ENCODE data around the gene RGS3.
A peak's percentile ranks its signal among the peaks of the same experiment; 100 is the strongest.

The RGS3 gene

DNA sequence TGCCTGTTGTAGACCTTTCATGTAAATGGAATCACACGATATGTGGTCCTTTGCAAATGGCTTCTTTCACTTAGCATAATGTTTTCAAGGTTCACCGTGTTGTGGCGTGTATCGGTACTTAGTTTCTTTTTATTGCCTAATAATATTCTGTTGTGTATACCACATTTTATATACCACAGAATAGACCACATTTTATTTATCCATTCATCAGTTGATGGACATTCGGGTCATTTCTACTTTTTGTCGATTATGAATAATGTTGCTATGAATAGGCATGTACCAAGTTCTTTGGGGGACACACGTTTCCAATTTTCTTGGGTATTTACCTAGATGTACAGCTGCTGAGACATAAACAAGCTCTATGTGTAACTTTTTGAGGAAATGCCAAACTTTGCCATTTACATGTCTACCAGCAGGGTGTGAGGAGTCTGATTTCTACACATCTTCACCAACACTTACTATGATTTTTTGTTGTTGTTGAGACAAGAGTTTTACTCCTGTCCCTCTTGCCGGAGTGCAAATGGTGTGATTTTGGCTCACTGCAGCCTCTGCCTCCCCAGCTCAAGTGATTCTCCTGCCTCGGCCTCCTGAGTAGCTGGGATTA, 144.7 kb downstream of the RGS3 start:
- no peak for DNase-seq

DNA sequence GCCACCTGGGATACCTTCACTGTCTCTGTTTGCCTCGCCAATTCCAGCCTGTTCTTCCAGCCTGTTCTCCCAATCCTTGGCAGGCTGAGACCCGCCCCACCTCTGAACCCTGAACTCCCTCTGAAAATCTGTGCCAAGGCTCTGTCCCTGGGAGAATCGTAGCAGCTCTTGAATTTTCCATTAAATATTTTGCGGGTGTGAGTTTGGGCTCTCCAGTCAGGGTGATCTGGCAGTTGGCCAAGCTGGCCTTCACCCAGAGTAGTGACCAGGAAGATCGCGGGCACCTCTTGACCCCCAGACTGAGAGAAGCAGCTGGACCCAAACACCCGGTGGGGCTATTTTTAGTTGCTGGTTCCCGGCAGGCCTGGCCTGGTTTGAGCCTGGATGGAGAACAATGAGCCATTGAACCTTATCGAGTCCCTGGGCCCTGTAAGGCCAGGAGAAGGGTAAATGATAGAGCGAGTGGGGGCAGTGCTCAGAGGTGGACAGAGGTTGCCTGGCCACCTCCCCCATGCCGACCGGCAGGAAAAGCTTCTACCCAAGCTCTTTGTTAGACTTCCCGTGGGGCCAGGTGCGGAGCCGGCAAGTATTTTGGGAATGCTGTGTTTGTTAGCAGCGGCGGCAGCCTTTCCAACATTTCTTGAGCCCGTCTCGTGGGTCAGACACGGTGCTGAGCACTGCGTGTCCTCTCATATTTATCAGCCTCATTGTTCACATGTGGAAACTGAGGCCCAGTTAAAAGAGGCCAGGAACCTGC, 146.2 kb downstream of the RGS3 start:
- DNase-seq = no peak

DNA sequence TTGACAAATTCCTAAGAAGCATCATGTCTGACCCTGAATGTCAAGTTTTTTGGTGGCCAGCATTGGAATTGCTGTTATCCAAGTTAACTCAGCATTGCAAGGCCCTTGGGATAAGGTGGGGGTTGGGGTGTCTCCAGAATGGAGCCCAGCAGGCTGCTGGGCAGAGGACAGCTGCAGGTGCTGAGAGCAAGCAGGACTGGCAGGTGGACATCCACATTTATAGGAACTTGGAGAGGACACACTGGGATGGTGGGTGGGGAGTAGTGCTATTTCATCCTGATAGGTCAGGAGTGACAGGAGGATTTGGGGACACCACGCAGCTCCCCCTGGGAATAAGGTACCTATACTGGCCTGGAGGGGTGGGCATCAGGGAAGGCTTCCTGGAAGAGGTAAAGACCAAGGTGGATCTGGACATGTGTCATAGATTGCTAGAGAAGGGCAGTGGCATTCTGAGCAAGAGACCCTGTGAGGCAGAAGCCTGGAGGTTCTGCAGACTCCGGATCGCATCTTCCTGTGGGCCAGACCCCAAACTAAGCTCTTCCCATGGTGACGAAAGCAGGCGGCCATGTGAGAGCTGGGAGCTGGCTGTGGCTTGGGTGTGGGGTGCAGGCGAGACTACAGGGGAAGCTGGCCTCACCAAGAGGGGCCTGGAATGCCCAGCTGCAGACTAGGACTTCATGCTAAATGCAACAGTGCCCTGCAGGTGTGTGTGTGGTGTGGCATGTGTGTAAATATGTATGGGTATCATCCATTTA, 148.1 kb downstream of the RGS3 start:
- no peak for DNase-seq

DNA sequence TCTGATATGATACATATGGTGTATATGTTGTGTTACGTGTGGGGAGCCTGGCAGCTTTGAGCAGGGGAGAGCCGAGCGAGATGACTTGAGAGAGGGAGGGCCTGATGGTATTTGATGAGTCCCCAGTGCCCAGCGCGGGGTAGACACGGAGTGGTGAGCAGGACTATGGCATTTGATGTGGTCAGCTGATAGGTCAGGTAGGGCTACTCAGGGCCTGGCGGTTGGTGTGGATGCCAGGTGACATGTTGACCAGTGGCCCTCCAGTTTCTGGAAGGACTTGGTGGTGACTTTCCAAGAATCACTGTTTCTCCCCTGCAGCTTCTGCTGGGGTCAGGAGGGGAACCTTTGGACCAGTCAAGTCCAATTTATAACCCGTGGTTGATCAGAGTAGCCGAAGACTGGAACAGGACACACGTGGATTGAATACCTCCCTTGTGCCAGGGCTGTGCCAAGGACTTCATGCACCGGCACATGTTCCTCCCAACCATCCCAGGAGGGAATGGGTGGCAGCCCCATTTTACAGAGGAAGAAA, 148.8 kb downstream of the RGS3 start:
- no peak for DNase-seq

DNA sequence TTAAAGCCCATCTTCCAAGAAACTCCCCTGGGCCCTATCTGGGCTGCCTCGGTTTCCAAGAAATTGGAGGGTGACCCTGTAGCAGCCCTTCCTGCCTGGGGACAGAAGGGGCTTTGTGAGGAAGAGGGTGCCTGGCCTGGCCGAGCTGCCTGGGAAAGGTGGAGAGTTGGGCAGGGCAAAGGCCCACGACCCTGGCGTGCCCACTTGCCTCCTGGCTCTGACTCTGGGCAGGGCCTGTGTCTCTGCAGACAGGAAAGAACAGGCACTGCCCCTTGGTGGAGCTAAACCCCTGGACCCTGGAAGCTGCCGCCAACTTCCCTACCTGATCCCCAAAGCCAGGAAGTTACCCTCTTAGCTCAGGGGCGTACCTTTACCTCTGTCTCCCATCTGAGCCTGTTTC, 149.3 kb downstream of the RGS3 start:
- no peak for DNase-seq

DNA sequence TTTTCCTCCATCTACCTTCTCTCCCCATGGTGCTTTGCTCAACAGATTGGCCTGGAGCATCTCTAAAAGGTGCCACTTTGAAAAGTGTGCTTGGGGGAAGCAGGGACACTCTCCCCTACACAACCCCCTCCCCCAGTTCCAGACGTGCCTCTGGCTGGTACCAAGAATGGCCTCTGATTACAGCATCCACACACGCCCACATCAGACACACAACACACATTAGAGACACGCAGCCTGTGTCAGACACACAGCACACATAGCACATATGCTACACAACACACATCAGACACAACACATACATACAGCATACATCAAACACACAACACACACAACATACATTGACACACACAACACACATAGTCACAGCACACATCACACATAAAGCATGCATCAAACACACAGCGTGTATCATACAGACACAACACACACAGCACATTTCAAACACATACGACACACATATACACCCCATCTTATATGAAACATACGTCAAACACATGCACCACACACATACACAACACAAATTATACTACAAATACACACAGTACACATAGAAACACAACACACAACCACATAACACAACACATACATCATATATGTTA, 150.4 kb downstream of the RGS3 start:
- DNase-seq = no peak

DNA sequence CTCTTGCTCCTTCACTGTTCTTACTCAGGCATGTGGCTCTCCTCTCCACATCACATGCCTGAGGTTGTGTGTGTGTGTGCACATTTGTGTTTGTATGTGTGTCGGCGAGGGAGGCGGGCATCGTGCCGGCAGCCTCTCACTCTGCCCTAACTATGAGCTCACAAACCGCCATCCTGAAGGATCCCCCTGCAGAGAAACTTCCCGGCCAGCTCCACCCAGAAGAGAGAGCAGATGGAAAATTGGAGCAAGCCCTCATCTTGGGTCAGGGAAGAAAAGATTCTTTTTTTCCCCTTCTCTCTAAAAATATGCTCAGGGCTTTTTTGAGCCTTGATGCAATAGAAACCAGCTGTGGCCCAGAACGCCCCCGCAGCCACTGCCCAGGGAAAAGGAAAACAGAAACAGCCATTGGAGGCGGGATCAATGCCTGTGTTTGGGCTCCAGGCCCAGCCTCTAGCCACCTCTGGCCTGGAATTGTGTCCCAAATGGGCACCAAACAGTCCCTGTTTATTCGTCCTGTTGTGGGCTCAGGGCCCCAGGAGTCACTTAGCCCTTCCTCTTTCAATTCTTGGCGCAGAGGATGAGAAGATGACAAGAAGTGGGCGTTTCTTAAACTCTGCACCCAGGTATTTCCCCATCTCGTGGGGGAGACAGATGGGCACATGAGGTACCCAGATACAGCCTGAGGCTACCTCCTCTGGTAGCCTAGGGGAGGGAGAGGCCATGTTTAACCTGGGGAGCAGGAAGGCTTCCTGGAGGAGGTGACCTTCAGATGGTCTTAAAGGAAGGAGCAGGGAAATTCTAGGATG, 151.5 kb downstream of the RGS3 start:
- DNase-seq = peak; percentile 9

DNA sequence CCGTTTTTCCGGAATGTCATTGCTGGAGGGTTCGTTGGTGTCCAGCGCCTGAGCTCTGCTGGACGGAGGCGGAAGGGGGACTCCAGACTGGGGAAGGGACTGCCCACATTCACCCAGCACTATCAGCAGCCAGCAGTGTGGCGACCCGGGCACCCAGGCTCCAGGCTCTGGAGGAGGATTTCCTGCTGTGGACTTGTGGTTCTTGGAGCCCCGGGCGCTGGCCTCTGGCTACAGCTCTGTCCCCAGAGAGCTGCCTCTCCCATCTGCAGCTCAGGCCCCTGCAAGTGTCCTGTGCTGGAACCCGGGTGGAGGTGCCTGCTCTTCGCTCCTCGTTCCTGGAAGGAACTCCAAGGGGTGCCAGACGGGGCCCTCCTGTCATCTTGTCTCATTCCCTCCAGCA, 152.6 kb downstream of the RGS3 start:
- DNase-seq = no peak

DNA sequence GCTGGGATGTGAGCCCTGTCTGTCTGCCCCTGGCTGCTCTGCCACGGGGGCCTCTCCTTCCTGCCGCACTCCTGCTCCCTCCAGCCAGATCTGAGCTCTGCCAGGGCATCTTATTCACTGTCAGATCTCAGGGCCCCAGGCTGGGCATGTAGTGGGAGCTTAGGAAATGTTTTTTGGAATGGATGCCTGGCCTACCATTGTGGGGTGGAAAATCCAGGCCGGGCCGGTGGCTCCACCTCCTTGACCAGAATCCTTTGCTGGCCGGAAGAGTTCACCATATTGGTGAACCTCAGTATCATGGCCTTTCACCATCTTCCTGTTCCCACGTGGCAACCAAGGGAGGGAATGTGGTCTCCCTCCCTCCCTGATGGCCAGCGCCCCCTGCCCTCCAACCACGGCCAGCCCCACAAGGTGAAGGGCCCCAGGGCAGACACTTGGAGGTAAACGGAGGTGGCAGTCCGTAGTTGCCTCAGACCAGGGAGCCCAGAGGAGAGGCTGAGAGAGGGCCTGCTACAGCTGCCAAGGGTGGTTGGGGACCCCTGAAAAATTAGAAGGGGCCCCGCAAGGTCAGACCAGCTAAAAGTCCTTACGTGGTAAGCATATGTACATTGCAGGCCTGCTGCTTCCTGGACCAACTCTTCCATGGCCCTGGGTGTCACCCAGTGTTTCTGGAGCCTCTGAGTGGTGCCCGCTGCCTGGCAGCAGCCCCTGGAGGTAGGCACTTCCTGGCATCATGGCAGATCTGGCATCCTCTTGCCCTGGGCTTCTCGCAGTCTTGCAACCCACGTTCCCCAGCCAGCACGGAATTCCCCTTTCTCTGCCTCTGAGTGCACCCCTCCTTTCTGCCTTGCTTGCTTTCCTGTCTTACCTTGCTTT, 153.3 kb downstream of the RGS3 start:
- no peak for DNase-seq

DNA sequence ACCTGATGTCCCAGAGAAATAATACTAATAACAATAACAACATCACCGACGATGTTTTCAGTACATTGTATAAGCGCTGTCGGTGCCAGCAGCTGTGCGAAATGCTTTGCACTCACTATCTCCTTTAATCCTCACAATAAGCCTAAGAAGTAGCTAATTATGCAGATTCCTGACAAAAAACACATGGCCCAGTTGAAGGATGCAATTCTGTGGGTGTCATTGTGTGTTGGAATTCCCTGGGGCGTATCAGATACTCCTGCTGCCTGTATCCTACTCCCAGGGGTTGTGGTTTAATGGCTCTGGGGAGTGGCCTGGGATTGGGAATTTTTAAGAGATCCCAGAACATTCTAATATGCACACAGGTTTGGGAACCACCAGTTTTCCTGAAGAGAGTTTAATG, 154.0 kb downstream of the RGS3 start:
- DNase-seq = no peak

DNA sequence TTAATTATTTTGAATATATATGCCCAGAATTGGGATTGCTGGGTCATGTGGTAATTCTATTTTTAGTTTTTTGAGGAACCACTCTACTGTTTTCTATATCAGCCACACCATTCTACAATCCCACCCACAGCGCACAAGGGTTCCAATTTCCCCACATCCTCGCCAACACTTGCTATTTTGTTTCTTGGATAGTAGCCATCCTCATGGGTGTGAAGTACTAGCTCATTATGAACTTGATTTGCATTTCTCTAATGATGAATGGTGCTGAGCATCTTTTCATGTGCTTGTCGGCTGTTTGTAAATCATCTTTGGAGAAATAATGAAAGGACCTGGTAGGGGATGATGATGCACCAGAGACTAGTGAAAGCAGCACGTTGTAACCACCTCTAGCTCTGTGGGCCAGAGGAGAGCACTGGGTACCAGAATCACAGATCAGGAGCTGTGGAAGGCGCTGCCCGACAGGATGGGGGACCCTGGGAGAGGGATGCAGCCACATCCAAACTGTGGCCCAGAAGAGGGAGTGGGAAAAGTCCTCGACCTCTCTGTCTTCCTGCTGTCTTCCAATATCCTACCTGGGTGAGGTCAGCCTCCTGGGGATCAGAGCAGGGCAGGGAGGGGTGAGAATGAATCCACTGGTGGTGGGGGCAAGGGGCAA, 155.4 kb downstream of the RGS3 start:
- no peak for DNase-seq

DNA sequence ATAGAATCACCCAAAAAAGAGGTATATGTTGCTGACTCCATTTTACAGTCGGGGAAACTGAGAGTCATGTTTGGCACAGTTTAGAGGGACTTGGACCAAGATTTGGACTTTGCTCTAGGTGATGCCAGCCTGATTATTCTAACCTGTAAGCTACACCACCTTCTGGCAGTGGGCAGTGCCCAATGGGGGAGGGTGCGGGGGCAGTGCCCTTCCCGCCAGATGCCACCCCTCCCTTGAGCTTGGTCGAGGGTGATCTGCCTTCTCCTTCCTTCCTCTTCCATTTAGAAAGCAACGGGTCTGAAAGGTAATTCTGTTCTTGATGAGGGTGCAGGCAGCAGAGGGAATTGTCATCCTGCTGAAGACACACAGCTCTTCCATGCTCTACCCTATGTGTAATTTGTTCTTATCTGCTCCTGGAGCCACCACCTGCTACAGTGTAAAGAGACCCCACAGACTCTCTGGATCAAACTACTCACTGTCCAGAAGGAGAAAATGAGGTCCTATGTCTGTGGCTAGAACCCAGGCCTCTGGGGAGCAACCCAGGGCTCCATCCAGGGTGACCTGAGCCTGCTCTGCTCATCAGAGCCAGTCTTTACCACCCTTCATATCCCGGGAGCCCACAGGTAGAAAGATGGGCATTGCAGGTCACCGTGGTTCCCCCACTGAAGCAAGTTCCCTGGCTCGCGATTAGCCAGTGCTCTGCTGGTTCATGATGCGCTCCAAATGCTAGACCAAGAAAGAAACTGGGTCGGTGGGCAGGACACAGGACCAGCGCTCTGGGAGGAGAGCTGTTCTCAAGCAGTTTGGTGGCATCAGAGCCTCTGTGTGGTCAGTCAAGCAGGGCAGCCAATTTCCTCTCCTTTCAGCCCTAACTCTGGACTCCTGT, 156.2 kb downstream of the RGS3 start:
- no peak for DNase-seq

DNA sequence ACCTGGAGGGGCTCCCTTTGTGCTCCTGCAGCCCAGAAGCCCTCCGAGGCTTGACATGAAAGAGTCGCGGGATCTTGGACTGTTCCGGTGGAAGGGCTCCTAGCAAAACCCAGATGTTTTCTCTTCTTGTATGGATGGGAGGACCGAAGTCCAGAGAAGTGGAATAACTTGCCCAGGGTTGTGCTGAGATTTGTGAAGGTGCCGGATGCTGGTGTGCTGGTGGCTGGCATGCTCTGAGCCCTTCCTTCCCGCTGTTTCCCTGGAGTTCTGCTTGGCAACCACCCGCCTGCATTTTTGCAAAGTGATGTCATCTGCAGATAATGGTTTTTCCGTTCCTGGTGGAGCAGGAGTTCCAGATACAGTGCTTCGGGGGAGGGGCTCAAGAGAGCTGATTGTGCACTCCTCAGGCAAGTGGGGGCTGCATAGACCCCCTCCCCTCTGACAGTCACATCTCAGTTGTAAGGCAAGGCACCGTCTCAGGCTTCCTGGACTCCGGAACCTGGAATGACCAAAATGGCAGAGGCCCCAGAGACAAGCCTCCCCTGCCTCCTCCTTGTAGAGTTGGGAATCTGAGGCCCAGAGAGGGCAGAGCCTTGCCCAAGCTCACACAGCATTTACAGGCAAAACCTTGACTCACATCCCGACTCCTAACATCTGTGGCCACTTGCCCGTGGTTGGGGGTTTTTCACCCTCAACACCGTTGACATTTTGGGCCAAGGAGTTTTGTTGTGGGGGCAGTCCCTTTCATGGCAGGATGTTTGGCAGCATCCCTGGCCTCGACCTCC, 157.0 kb downstream of the RGS3 start:
- DNase-seq = no peak

DNA sequence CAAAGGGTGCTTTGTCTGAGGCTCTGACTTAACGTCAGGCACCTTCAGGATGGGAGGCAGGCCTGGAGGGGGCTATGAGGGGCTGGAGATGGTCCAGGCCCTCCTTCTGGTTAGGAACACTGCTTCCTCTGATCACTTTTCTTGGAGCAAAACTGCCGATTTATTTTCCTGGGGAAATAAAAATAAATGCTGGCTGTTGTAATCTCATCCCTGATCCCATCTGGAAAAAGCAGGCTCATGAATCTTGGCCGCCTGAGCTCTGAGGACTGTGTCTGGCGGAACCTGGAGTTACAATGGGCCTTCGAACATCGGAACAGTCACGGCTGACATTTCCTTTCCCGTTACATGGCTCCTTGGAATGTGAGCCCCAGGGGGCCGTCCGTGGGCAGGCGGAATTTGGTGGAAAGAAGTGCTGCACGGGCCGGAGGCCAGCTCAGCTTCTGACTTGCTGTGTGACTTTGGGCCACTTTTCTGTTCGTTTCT, 157.8 kb downstream of the RGS3 start:
- DNase-seq = no peak

DNA sequence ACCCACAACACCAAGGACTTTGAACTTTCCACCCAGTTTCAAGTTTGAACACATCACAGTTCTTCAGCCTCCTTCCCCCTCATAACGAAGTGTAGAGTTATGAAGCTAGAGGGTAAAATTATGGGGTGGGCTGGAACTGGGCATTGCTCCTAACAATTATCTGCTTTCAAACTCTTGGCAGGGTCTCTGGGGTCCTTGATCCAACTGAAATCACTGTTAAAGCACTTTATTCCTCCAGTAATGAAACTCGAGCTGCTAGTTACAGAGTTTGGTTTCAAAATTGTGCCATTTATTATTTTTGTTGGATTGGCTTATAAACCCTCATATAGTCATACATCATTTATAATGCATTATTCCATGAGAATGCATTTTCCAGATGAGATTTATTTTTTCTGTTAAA, 158.5 kb downstream of the RGS3 start:
- DNase-seq = no peak

DNA sequence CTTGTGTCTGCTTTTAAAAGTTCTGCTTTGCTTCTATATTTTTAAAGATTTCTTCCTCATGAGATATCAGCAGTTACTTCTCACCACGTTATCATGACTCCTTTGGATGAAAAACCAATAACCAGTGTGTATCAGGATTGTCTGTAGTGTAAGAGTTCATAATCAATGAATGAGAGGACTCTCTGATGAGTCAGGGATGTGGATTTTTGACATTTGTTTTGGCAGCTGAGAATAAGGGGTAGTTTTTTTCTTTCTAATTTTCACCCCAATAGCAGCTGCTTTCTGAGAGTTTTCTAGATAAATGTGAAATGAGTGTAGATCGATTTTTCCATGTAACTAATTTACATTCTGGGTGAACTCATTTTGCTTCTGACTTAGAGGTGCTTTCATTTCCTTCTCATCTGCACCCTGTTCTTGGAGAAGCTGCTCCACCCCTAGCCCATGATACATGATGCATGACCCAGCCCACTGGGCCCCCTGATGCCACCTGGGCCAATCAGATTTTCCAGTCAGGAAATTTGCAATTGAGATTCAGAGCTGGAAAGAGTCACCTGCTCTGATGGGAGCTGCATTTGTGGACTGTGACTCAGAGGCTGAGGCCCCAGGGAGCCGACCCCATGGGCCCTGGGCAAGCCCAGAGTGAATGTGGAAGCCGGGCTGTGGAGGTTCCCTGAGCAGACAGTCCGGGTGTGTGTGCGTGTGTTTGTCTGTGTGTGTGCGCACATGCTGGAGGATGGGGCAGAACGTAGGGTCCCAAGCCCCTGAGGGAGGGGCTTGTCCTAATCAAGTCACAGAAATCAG, 159.3 kb downstream of the RGS3 start:
- DNase-seq = peak; percentile 5

DNA sequence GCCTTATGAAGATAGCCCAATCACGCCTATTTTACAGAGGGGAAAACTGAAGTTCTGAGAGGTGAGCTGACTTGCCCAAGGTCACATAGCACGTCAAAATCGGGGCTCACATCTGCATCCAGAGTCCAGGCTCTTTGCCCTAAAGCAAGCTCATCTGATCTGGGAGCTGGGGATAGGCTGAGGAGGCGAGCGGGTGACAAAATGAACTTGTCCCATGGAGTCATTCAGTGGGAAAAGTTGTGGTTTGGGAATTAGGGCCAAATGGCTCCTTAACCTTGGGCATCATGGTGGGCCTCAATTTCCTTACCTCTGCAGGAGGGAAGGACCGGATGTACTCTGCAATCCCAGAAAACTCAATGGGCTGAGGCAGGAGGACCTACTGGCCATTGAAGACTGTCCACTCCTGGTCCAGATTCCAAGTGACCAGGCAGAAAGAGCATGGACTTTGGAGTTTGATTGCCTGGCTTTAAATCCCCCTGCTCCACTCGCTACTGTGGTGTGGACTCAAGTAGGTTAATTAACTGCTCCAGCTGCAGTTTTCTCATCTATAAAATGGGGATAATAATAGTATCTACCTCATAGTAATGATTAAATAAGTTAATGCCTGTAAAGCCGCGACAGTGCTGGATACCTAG, 160.4 kb downstream of the RGS3 start:
- DNase-seq = no peak

DNA sequence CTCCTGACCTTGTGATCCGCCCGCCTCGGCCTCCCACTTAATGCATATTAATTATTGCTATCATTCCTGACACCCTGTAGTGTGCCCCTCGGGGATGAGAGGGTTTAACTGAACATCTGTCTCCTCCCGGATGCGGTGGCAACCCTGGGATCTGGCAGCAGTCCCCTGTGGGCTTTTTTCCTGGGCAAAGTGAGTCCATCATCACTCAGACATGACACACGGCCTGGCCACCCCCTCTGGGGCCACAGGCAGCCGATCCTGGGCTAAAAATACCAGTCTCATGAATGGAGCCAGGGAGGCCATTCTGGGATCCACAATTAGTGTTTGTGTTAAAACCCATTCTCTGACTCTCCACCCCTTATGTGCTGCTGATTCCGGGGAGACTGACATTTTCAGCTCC, 161.2 kb downstream of the RGS3 start:
- no peak for DNase-seq

All from CD4-positive, alpha-beta T cell treated with Interferon gamma for 1 hour (primary cell).